GM12864 (cell line): ENCODE results near the gene LRRC2.

Experiments
- DNase-seq: peaks from one replicate; pipeline ENCODE4 v3.0.0-alpha.2; 2011; ENCODE audit warnings: low read depth
- H3K4me3 ChIP-seq: 2 replicates; pipeline ENCODE4 v1.5.1; 2011; ENCODE audit warnings: mild to moderate bottlenecking, low read depth, low read length, control low read depth
- TF ChIP-seq, protein P1 (sequence below): IDR thresholded peaks from 2 replicates; pipeline ENCODE4 v1.5.1; 2011; ENCODE audit warnings: low read depth, mild to moderate bottlenecking, moderate library complexity, low read length, control low read depth, inconsistent platforms; ENCODE audit errors: missing control alignments

Gene LRRC2

DNA sequence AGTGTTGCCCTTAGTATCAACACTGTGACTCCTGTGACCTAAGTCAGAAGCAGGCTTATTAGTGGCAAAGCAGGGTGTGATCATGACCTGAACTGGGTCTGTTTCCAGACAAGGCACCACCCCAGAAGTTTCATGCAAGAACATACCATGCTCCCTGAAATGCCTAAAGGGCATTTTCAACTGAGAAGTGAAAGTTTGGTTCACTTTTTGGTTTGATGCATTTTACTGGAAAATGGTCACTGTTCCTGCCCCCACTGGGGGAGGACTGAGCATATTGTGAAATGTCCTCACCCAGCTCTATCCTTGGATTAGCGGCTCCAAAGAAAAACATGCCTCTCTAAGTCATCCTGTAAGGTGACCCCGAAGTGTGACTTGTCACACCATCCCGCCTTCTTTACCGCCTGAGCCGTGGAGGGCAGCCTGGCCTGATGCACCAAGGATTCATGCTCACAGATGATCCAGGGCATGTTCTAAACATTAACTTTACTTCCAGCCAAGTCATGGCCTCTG lies 43.2 kb upstream of the LRRC2 start:
- TF ChIP-seq, protein P1, sequence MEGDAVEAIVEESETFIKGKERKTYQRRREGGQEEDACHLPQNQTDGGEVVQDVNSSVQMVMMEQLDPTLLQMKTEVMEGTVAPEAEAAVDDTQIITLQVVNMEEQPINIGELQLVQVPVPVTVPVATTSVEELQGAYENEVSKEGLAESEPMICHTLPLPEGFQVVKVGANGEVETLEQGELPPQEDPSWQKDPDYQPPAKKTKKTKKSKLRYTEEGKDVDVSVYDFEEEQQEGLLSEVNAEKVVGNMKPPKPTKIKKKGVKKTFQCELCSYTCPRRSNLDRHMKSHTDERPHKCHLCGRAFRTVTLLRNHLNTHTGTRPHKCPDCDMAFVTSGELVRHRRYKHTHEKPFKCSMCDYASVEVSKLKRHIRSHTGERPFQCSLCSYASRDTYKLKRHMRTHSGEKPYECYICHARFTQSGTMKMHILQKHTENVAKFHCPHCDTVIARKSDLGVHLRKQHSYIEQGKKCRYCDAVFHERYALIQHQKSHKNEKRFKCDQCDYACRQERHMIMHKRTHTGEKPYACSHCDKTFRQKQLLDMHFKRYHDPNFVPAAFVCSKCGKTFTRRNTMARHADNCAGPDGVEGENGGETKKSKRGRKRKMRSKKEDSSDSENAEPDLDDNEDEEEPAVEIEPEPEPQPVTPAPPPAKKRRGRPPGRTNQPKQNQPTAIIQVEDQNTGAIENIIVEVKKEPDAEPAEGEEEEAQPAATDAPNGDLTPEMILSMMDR: no peak
- H3K4me3 ChIP-seq: no peak overlapping the region
- DNase-seq: no peak

- TF ChIP-seq, protein P1: peak; percentile 15
- no peak for DNase-seq
- H3K4me3 ChIP-seq: no peak overlapping the region
These were observed 41.5 kb upstream of the LRRC2 start for GRCh38 chr3:46607603-46608028.

DNA sequence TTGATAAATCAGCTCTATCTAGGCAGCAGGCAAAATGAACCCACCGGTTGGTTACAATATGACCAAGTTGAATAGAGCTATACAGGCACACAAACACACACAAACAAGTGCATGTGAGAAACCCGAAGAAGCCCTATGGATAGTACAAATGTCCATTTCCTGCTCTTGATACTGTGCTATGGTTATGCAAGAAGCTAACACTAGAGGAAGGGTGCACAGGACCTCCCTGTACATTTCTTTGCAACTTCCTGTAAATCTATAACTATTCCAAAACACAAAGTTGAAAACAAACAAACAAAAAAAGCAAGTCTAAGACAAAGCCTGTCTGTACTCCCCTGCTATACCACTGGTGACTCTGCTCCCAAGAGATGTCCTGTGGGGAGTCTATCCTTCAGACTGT lies 38.0 kb upstream of the LRRC2 start:
- TF ChIP-seq, protein P1: no peak
- no peak overlapping the region for H3K4me3 ChIP-seq
- no peak for DNase-seq

GRCh38 chr3:46603446-46604046 lies 37.4 kb upstream of the LRRC2 start:
- no peak for DNase-seq

GRCh38 chr3:46599590-46599989 lies 33.5 kb upstream of the LRRC2 start:
- DNase-seq: no peak

More at GRCh38 chr3:46603446-46604046, 37.4 kb upstream of the LRRC2 start:
- no peak overlapping the region for H3K4me3 ChIP-seq
- TF ChIP-seq, protein P1: no peak

DNA sequence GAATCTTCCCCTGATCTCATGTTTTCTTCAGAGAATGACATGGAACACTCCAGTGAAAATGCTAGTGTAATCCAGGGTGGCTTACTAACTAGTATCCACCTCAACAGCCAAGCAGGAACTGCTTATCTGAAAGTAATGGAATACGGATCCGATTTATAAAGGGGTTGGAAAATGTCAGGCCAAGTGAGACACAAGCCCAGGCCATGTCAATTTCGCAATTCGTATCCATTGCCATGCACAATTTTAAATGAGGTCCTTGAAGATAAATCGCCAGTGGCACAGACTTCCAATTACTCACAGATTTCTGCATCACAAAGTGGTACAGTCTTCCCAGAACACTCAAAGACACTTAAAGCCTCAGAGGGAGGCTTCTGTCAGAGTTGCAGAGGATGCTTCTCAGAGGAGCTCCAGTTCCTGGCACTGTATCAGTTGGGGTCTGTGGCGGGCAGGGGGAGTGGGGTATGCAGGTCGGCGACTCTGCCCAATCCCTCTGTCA lies 29.8 kb upstream of the LRRC2 start:
- TF ChIP-seq, protein P1: no peak
- DNase-seq: no peak
- no peak overlapping the region for H3K4me3 ChIP-seq

More at GRCh38 chr3:46599590-46599989, 33.5 kb upstream of the LRRC2 start:
- no peak overlapping the region for H3K4me3 ChIP-seq
- TF ChIP-seq, protein P1: no peak

GRCh38 chr3:46594723-46595122 lies 28.6 kb upstream of the LRRC2 start:
- TF ChIP-seq, protein P1: no peak
- DNase-seq: no peak
- H3K4me3 ChIP-seq: no peak overlapping the region
